Endothelial cell of umbilical vein (primary cell): ENCODE results near the gene FMNL2.

Source experiments
- EZH2 ChIP-seq: IDR thresholded peaks from 2 replicates; pipeline ENCODE4 v1.6.1; 2012; ENCODE audit warnings: borderline replicate concordance, low read depth, mild to moderate bottlenecking, moderate library complexity, low read length, inconsistent platforms; ENCODE audit not compliant: severe bottlenecking
- FOS ChIP-seq: IDR thresholded peaks from 2 replicates; pipeline ENCODE4 v1.6.1; 2011; ENCODE audit warnings: mild to moderate bottlenecking, low read length, moderate library complexity, borderline replicate concordance; ENCODE audit not compliant: insufficient read depth
- GATA2 ChIP-seq: IDR thresholded peaks from 2 replicates; pipeline ENCODE4 v1.7.0; 2011; ENCODE audit warnings: low read depth, mild to moderate bottlenecking, moderate library complexity, mixed read lengths, low read length; ENCODE audit not compliant: insufficient read length, insufficient read depth
- JUN ChIP-seq: IDR thresholded peaks from 2 replicates; pipeline ENCODE4 v1.6.1; 2011; ENCODE audit warnings: borderline replicate concordance, low read depth; ENCODE audit not compliant: insufficient read length, insufficient read depth
- MYC ChIP-seq: IDR thresholded peaks from one replicate; pipeline ENCODE4 v1.6.1; 2011; ENCODE audit warnings: mild to moderate bottlenecking, low read depth, low read length
- POLR2A ChIP-seq: IDR thresholded peaks from 2 replicates; pipeline ENCODE4 v1.6.1; 2012; ENCODE audit warnings: low read depth, mild to moderate bottlenecking, control low read depth, low read length
- POLR2AphosphoS5 ChIP-seq: IDR thresholded peaks from 2 replicates; pipeline ENCODE4 v1.6.1; 2012; ENCODE audit warnings: low read depth, mild to moderate bottlenecking, control low read depth, low read length, moderate library complexity; ENCODE audit not compliant: insufficient read depth
- TF ChIP-seq, protein P1 (sequence below), 2 donors: IDR thresholded peaks; 1 replicate in 1 of 2; 2 replicates in 1 of 2; pipeline ENCODE4 v1.5.1; 2011; ENCODE audit warnings: low read length in 2 of 2, mild to moderate bottlenecking in 2 of 2, moderate library complexity in 2 of 2, control low read depth in 1 of 2, inconsistent platforms in 1 of 2, low read depth in 1 of 2; ENCODE audit not compliant: insufficient read depth in 1 of 2; ENCODE audit errors: extremely low read depth in 1 of 2
- TF ChIP-seq, protein P2 (sequence below): IDR thresholded peaks from 2 replicates; pipeline ENCODE4 v1.6.1; 2011; ENCODE audit not compliant: insufficient read depth, insufficient read length

DNA sequence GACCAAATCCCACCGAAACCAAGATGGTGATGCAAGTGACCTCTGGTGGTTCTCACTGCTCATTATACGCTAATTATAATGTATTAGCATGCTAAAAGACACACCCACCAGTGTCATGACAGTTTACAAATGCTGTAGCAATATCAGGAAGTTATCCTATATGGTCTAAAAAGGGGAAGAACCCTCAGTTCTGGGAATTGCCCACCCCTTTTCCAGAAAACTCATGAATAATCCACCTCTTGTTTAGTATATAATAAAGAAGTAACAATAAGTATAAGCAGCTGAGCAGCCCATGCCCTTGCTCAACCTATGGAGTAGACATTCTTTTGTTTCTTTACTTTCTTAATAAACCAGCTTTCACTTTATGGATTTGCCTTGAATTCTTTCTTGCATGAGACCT is 31.0 kb upstream of the FMNL2 start:
- TF ChIP-seq POLR2A (no peak), EZH2 (no peak), POLR2AphosphoS5 (no peak), JUN (no peak), MYC (no peak), FOS (no peak), GATA2 (no peak)
- TF ChIP-seq, protein P1, sequence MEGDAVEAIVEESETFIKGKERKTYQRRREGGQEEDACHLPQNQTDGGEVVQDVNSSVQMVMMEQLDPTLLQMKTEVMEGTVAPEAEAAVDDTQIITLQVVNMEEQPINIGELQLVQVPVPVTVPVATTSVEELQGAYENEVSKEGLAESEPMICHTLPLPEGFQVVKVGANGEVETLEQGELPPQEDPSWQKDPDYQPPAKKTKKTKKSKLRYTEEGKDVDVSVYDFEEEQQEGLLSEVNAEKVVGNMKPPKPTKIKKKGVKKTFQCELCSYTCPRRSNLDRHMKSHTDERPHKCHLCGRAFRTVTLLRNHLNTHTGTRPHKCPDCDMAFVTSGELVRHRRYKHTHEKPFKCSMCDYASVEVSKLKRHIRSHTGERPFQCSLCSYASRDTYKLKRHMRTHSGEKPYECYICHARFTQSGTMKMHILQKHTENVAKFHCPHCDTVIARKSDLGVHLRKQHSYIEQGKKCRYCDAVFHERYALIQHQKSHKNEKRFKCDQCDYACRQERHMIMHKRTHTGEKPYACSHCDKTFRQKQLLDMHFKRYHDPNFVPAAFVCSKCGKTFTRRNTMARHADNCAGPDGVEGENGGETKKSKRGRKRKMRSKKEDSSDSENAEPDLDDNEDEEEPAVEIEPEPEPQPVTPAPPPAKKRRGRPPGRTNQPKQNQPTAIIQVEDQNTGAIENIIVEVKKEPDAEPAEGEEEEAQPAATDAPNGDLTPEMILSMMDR (IDR thresholded peaks at IDR 0.05; ENCODE audit: extremely low read depth in 1 of 2, insufficient read depth in 1 of 2, low read depth in 1 of 2, low read length in 2 of 2): no peak
- TF ChIP-seq, protein P2, sequence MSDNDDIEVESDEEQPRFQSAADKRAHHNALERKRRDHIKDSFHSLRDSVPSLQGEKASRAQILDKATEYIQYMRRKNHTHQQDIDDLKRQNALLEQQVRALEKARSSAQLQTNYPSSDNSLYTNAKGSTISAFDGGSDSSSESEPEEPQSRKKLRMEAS: no peak
